Right lobe of liver (tissue), 6 donors: Measurements from ENCODE around the gene RAD18. TPM values are rescaled to one million over a fixed set of nuclear protein-coding genes. Genes with fewer than 3 reads are reported as not detected.

Experiments used
- ATAC-seq, 4 donors: fragments of 200-7000 bp; cut with Tn5 transposase; one replicate each; pipeline ENCODE4 v1.9.1; 2020; ENCODE audit warnings: mild to moderate bottlenecking in 4 of 4, moderate library complexity in 4 of 4
- DNase-seq, 3 donors: peaks; one replicate each; pipeline ENCODE4 v3.0.0-alpha.2; 2020
- H3K27ac ChIP-seq, 3 donors: fragments of 200-600 bp; one replicate each; pipeline ENCODE4 v1.8.0; 2022
- H3K27me3 ChIP-seq, 2 donors: fragments of 200-600 bp; one replicate each; pipeline ENCODE4 v1.8.0; 2022
- H3K36me3 ChIP-seq, 4 donors: fragments of 200-600 bp; sonication (generic) in 1 of 4; one replicate each; pipeline versions ENCODE4 v1.5.1 to v1.8.0; 2017 to 2022; ENCODE audit warnings: control low read depth in 1 of 4
- H3K4me1 ChIP-seq, 4 donors: fragments of 200-600 bp; sonication (generic) in 1 of 4; one replicate each; pipeline versions ENCODE4 v1.5.1 to v1.8.0; 2017 to 2022; ENCODE audit warnings: control low read depth in 1 of 4
- H3K4me3 ChIP-seq, 3 donors: fragments of 200-600 bp; one replicate each; pipeline ENCODE4 v1.8.0; 2022
- H3K9me3 ChIP-seq, 4 donors: fragments of 200-600 bp; sonication (generic) in 1 of 4; one replicate each; pipeline versions ENCODE4 v1.5.1 to v1.8.0; 2017 to 2022; ENCODE audit warnings: control low read depth in 1 of 4
- POLR2A ChIP-seq: fragments of 450-650 bp; IDR thresholded peaks from one replicate; pipeline ENCODE4 v1.6.1; 2017; ENCODE audit warnings: antibody characterized with exemption, mild to moderate bottlenecking
- WGBS: methylation state at CpG from one replicate; pipeline ENCODE4 v1.1.6; 2018; ENCODE audit warnings: low coverage, low lambda C conversion rate; ENCODE audit not compliant: insufficient coverage; ENCODE audit errors: missing lambda C conversion rate; 5-methylcytosine and 5-hydroxymethylcytosine counted together
- intact Hi-C, 2 donors: fragments of 100-400 bp; cut with DNase I; formaldehyde crosslinking; loops; one replicate each; pipeline versions ENCODE4 v1.11.2 to v1.14.1; 2022
- total RNA-seq, 6 experiments: library from RNA; depleted of rRNA in 2 of 6; stranded (reverse); fragments of >200 nt in 2 of 6; fragmentation: NEBNext Ultra II Directional in 3 of 6; extraction: Animal tissue kit (Norgen Biotek cat#: 25700) in 3 of 6; gene quantifications; one replicate each; pipeline versions ENCODE4 v1.1.0 to v1.2.4, GENCODE V29; 2016 to 2023
- TF ChIP-seq, protein P1 (sequence below), 4 donors: fragments of 200-600 bp in 3 of 4; fragments of 450-650 bp in 1 of 4; IDR thresholded peaks; one replicate each; pipeline versions ENCODE4 v1.5.1 to v1.8.0; 2016 to 2022; ENCODE audit warnings: antibody characterized with exemption in 4 of 4, mild to moderate bottlenecking in 2 of 4
- donor health status: DM: no; HTN: yes; CAD: no.
- donor health status: DM: no; HTN: no; CAD: no.
- donor health status: DM: no; HTN: no; CAD: no.
- donor health status: DM: no; HTN: yes; CAD: no.
- donor health status: DM: no; HTN: yes; CAD: no.

RAD18 gene
- total RNA-seq, 6 experiments from 2014 or later = 1.9 to 5.1 (median 4.3) TPM

DNA sequence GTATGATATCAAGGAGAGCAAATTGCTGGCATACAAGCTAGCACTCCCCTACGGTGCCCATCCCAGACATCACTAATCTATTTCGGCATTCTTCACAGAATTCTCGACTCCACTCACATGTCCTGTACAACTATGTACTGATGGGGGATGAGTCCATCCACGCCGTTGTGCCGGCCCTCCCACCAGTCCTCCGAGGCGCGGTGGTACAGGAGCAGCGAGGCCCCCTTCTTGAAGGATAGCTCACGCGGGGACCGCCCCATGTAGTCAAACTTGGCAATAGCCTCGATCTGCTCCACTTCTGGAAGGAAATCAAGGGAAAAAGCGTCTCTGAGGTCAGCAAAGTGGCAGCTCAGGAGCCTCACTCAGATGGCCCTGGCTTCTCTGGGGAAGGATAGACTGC lies 31.0 kb upstream of the RAD18 start:
- H3K4me3 ChIP-seq = no peak overlapping the region
- no peak overlapping the region for H3K27ac ChIP-seq
- H3K4me1 ChIP-seq = no peaks in the 10 kb centered on the region
- DNase-seq (no peak), ATAC-seq (no peak)
- intact Hi-C loops = no loop called here
- TF ChIP-seq POLR2A = no peak
- TF ChIP-seq, protein P1, sequence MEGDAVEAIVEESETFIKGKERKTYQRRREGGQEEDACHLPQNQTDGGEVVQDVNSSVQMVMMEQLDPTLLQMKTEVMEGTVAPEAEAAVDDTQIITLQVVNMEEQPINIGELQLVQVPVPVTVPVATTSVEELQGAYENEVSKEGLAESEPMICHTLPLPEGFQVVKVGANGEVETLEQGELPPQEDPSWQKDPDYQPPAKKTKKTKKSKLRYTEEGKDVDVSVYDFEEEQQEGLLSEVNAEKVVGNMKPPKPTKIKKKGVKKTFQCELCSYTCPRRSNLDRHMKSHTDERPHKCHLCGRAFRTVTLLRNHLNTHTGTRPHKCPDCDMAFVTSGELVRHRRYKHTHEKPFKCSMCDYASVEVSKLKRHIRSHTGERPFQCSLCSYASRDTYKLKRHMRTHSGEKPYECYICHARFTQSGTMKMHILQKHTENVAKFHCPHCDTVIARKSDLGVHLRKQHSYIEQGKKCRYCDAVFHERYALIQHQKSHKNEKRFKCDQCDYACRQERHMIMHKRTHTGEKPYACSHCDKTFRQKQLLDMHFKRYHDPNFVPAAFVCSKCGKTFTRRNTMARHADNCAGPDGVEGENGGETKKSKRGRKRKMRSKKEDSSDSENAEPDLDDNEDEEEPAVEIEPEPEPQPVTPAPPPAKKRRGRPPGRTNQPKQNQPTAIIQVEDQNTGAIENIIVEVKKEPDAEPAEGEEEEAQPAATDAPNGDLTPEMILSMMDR (IDR thresholded peaks at IDR 0.05) = no peak
- H3K9me3 ChIP-seq = no peaks in the 10 kb centered on the region
- no peaks in the 10 kb centered on the region for H3K27me3 ChIP-seq
- no peaks in the 10 kb centered on the region for H3K36me3 ChIP-seq
- 90% methylated on average over 11 of the region's 15 CpGs for WGBS

DNA sequence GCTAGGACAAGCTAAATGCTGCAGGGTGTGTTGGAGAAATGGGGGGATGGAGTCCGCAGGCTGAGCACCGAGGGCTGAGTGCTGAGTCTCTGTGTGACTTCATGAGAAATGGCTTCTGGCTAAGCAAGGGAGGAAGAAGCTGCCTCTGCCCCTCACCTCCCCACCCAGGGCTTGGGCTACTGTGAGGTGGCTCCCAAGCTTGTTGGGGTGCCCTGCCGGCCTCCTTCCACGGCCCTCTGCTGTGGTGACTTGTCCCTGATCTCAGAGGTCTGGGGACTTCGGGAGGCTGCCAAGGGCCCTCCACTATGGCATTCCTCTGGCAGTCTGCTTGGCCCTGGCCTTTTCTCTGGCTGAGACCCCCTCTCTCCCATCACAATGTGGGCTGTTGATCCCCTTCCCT lies 30.1 kb upstream of the RAD18 start:
- no peak for DNase-seq
- no peaks in the 10 kb centered on the region for H3K9me3 ChIP-seq
- intact Hi-C loops = no loop called here

DNA sequence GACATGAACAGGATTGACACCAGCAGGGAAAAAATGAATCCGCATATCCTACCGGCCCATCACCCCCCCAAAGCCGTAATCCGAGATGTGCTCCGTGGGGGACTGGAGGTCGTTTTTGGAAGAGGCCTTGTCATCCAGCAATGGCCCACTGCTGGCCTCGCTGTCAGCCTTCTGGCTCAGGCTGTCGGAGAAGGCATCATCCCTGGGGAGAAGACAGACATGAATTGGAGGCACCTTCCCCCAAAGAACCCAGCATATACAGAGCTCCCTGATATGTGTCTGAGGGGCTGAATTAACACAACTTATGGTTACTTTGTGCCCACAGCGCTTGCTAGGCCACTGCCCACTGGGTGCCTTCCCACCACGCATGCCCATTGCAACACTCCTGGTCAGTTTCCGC lies 29.6 kb upstream of the RAD18 start:
- Histone ChIP-seq H3K9me3 (no peaks in the 10 kb centered on the region), H3K4me1 (no peaks in the 10 kb centered on the region), H3K36me3 (no peaks in the 10 kb centered on the region), H3K27ac (no peak overlapping the region), H3K27me3 (no peaks in the 10 kb centered on the region), H3K4me3 (no peak overlapping the region)
- ATAC-seq (no peak), DNase-seq (no peak)
- TF ChIP-seq, protein P1 (IDR thresholded peaks at IDR 0.05) = no peak
- no peak for TF ChIP-seq POLR2A
- 94% methylated on average over 2 of the region's 11 CpGs for WGBS
- intact Hi-C loops = no loop called here

More for the DNA sequence above, 30.1 kb upstream of the RAD18 start:
- Histone ChIP-seq H3K4me3 (no peak overlapping the region), H3K4me1 (no peaks in the 10 kb centered on the region), H3K36me3 (no peaks in the 10 kb centered on the region), H3K27ac (no peak overlapping the region), H3K27me3 (no peaks in the 10 kb centered on the region)
- 81% methylated on average over 2 of the region's 5 CpGs for WGBS
- no peak for TF ChIP-seq POLR2A
- TF ChIP-seq, protein P1 (IDR thresholded peaks at IDR 0.05) = no peak
- no peak for ATAC-seq

DNA sequence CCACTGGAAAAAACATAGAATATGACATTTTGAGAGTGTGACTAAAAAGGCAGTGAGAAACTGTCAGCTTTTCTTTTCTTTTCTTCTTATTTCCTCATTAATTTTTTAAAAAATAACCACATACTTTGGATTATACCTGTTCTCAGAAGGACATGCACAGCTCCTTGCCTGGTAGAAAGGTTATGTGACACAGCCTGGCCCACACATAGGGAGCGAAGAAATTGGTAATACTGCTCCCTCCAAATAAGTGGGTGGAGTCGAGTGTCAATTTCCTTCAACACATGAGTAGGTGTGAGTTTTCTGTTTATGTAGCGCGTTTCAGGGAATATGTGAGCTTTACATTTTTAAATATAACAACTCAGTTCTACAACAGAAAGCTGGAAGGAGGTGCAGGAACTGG lies 28.9 kb upstream of the RAD18 start:
- 79% methylated on average over 4 of the region's 4 CpGs for WGBS
- intact Hi-C loops = no loop called here
- no peak overlapping the region for H3K4me3 ChIP-seq
- H3K9me3 ChIP-seq = no peaks in the 10 kb centered on the region
- H3K27ac ChIP-seq = no peak overlapping the region
- H3K36me3 ChIP-seq = no peaks in the 10 kb centered on the region
- no peaks in the 10 kb centered on the region for H3K4me1 ChIP-seq
- DNase-seq (no peak), ATAC-seq (no peak)
- no peaks in the 10 kb centered on the region for H3K27me3 ChIP-seq
- no peak for TF ChIP-seq POLR2A
- TF ChIP-seq, protein P1 (IDR thresholded peaks at IDR 0.05) = no peak
